Putamen (tissue), 1 donor: ENCODE results near the gene ATG10.
"Not testable (repeated sequence)": the region's sequence is repeated elsewhere in the genome, so short reads cannot be mapped to it uniquely, and the experiment has no call there.

Experiments
- DNase-seq: peaks from one replicate; pipeline ENCODE4 v3.0.0-alpha.2; 2016; ENCODE audit warnings: low spot score

ATG10 gene

GRCh38 chr5:82057051-82057450 lies 85.2 kb downstream of the ATG10 start:
- no peak for DNase-seq

- DNase-seq: no peak
These were observed 86.9 kb downstream of the ATG10 start for GRCh38 chr5:82058710-82059109.

- no peak for DNase-seq
These were observed 95.0 kb downstream of the ATG10 start for GRCh38 chr5:82066791-82067190.

GRCh38 chr5:82068042-82068441 lies 96.2 kb downstream of the ATG10 start:
- not testable (repeated sequence) for DNase-seq

GRCh38 chr5:82068723-82069122 lies 96.9 kb downstream of the ATG10 start:
- DNase-seq: no peak

GRCh38 chr5:82072138-82072537 lies 100.3 kb downstream of the ATG10 start:
- no peak for DNase-seq

GRCh38 chr5:82073179-82073578 lies 101.4 kb downstream of the ATG10 start:
- DNase-seq: no peak

- DNase-seq: no peak
These were observed 103.1 kb downstream of the ATG10 start for GRCh38 chr5:82074950-82075349.

GRCh38 chr5:82077496-82077895 lies 105.7 kb downstream of the ATG10 start:
- DNase-seq: no peak

- no peak for DNase-seq
These were observed 119.8 kb downstream of the ATG10 start for GRCh38 chr5:82091617-82092016.

GRCh38 chr5:82095536-82095935 lies 123.7 kb downstream of the ATG10 start:
- no peak for DNase-seq

GRCh38 chr5:82096249-82096648 lies 124.4 kb downstream of the ATG10 start:
- DNase-seq: no peak

GRCh38 chr5:82100303-82101077 lies 128.7 kb downstream of the ATG10 start:
- DNase-seq: no peak

- DNase-seq: no peak
These were observed 133.0 kb downstream of the ATG10 start for GRCh38 chr5:82104872-82105271.

- DNase-seq: no peak
These were observed 133.6 kb downstream of the ATG10 start for GRCh38 chr5:82105457-82105856.

- no peak for DNase-seq
These were observed 134.4 kb downstream of the ATG10 start for GRCh38 chr5:82106207-82106606.

- no peak for DNase-seq
These were observed 134.9 kb downstream of the ATG10 start for GRCh38 chr5:82106756-82107155.

GRCh38 chr5:82107267-82107666 lies 135.4 kb downstream of the ATG10 start:
- no peak for DNase-seq

- DNase-seq: no peak
These were observed 137.2 kb downstream of the ATG10 start for GRCh38 chr5:82109013-82109412.

- DNase-seq: not testable (repeated sequence)
These were observed 138.1 kb downstream of the ATG10 start for GRCh38 chr5:82109915-82110314.

GRCh38 chr5:82111191-82111590 lies 139.4 kb downstream of the ATG10 start:
- DNase-seq: no peak

GRCh38 chr5:82115858-82116257 lies 144.0 kb downstream of the ATG10 start:
- no peak for DNase-seq

GRCh38 chr5:82119889-82120288 lies 148.1 kb downstream of the ATG10 start:
- DNase-seq: no peak

GRCh38 chr5:82129723-82130285 lies 158.0 kb downstream of the ATG10 start:
- DNase-seq: no peak
